Measurements from ENCODE around the gene ZSCAN9.

Gene ZSCAN9

GRCh38 chr6:28266962-28267694, 42.1 kb downstream of the ZSCAN9 start, which contains the start of gene ZSCAN26:
Gene ZSCAN26, plus strand, starts transcription at chr6:28267143. Its CDS starts 4,777 bp downstream, at chr6:28271920.
- no peak for FAIRE-seq
- DNase-seq (ENCODE audit: low spot score), result peak; percentile 50

- FAIRE-seq (no peak), DNase-seq (ENCODE audit: low spot score) (no peak)
Measured at GRCh38 chr6:28267695-28268059, 42.6 kb downstream of the ZSCAN9 start.

GRCh38 chr6:28269492-28269891, 44.4 kb downstream of the ZSCAN9 start:
- FAIRE-seq (peak; percentile 87), DNase-seq (ENCODE audit: low spot score) (peak; percentile 88)

- FAIRE-seq, result no peak
- DNase-seq (ENCODE audit: low spot score), result no peak
Measured at GRCh38 chr6:28274888-28275287, 49.8 kb downstream of the ZSCAN9 start.

GRCh38 chr6:28277746-28278145, 52.7 kb downstream of the ZSCAN9 start:
- FAIRE-seq (no peak), DNase-seq (ENCODE audit: low spot score) (no peak)

- DNase-seq (ENCODE audit: low spot score) (no peak), FAIRE-seq (no peak)
Measured at GRCh38 chr6:28280595-28281287, 55.7 kb downstream of the ZSCAN9 start.

GRCh38 chr6:28281288-28282064, 56.4 kb downstream of the ZSCAN9 start, which contains the start of gene PGBD1:
Gene PGBD1, plus strand, starts transcription at chr6:28281572. Its CDS starts 2,242 bp downstream, at chr6:28283814.
- FAIRE-seq (no peak), DNase-seq (ENCODE audit: low spot score) (peak; percentile 33)

- no peak for FAIRE-seq
- DNase-seq (ENCODE audit: low spot score), result no peak
Measured at GRCh38 chr6:28282926-28283325, 57.9 kb downstream of the ZSCAN9 start.
